Bronchial smooth muscle cell (primary cell): Measurements from ENCODE around the gene SYCP2L. TPM values are rescaled to one million over a fixed set of nuclear protein-coding genes. Genes with fewer than 3 reads are reported as not detected.

Source experiments
- total RNA-seq: library from RNA; depleted of rRNA; stranded (reverse); fragments of >200 nt; gene quantifications from 2 replicates; pipeline ENCODE4 v1.2.1, GENCODE V29; 2014

SYCP2L gene
- under 0.01 TPM in 1 of 2 replicates, not detected in the other for total RNA-seq

DNA sequence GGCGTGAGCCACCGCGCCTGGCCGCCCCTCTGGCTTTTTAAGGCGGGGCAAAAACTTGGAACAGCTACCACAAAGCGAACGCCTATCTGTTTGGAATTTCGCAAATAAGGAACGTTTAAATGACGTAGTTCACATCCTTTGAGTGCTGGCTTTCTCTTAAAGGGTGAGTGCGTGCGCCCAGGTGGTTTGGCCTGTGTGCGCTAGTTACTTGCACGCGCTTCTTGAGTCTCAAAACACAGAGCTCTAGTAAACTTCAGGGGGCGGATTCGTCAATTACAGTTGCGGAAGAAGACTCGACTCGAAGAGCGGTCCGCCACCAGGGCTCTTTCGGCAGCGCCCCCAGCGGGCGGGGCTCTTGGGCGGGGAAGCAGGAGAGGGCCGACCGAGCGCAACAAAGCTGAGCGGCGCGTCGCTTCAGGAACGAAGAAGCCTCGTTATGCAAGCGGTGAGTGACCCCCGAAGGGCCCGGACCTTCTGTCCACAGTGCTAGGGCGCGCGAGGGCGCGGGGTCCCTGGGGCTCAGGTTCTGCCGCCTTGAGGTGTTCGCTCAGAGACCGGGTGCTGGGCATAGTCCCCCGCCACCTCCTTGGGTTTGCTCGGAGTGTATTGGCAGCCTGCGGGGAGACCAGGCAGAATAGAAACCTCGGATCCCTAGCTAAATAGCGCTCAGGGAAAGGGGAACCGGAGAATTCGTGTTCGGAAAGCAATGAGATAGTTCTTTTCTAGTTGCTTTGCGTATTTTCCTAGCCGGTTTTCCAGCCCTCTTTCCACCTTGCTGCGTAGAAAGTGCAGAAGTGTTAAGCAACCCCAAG, at the start of gene SYCP2L:
Gene SYCP2L (plus strand): TSS at position 362 of the 812 bp plus-strand sequence. CDS start 75 bp downstream, at position 437.

GRCh38 chr6:10837995-10838793, 48.7 kb upstream of the SYCP2L start, which contains the start of gene MAK:
TSS of gene MAK (minus strand) at chr6:10838539. CDS start at chr6:10830648, 7,891 bp downstream.

Other genes with a start within 250 kb of the SYCP2L start
- not detected in 2 replicates for gene C6orf52, start 192.4 kb upstream of the SYCP2L start, total RNA-seq
- 10.7 and 11.2 TPM in 2 replicates for gene PAK1IP1, start 192.1 kb upstream of the SYCP2L start, total RNA-seq
- 111 and 119 TPM in 2 replicates for gene TMEM14C, start 164.0 kb upstream of the SYCP2L start, total RNA-seq
- gene TMEM14B, start 139.2 kb upstream of the SYCP2L start, total RNA-seq = 66.1 and 82.0 TPM in 2 replicates
- gene MAK, start 48.5 kb upstream of the SYCP2L start, total RNA-seq = not detected in 2 replicates
- gene GCM2, start 5.0 kb upstream of the SYCP2L start, total RNA-seq = not detected in 2 replicates
- gene ELOVL2, start 157.3 kb downstream of the SYCP2L start, total RNA-seq = not detected in 2 replicates
- gene SMIM13, start 206.8 kb downstream of the SYCP2L start, total RNA-seq = 3.2 and 3.5 TPM in 2 replicates
- not detected in 2 replicates for gene ERVFRD-1, start 224.7 kb downstream of the SYCP2L start, total RNA-seq